Right lobe of liver (tissue), 6 donors: Measurements from ENCODE around the gene TMEM175. TPM values are rescaled to one million over a fixed set of nuclear protein-coding genes. Genes with fewer than 3 reads are reported as not detected.
A peak's percentile ranks its signal among the peaks of the same experiment; 100 is the strongest.

Experiments used
- ATAC-seq, 4 donors: fragments of 200-7000 bp; cut with Tn5 transposase; one replicate each; pipeline ENCODE4 v1.9.1; 2020; ENCODE audit warnings: mild to moderate bottlenecking in 4 of 4, moderate library complexity in 4 of 4
- DNase-seq, 3 donors: peaks; one replicate each; pipeline ENCODE4 v3.0.0-alpha.2; 2020
- H3K27ac ChIP-seq, 3 donors: fragments of 200-600 bp; one replicate each; pipeline ENCODE4 v1.8.0; 2022
- H3K27me3 ChIP-seq, 2 donors: fragments of 200-600 bp; one replicate each; pipeline ENCODE4 v1.8.0; 2022
- H3K36me3 ChIP-seq, 4 donors: fragments of 200-600 bp; sonication (generic) in 1 of 4; one replicate each; pipeline versions ENCODE4 v1.5.1 to v1.8.0; 2017 to 2022; ENCODE audit warnings: control low read depth in 1 of 4
- H3K4me1 ChIP-seq, 4 donors: fragments of 200-600 bp; sonication (generic) in 1 of 4; one replicate each; pipeline versions ENCODE4 v1.5.1 to v1.8.0; 2017 to 2022; ENCODE audit warnings: control low read depth in 1 of 4
- H3K4me3 ChIP-seq, 3 donors: fragments of 200-600 bp; one replicate each; pipeline ENCODE4 v1.8.0; 2022
- H3K9me3 ChIP-seq, 4 donors: fragments of 200-600 bp; sonication (generic) in 1 of 4; one replicate each; pipeline versions ENCODE4 v1.5.1 to v1.8.0; 2017 to 2022; ENCODE audit warnings: control low read depth in 1 of 4
- POLR2A ChIP-seq: fragments of 450-650 bp; IDR thresholded peaks from one replicate; pipeline ENCODE4 v1.6.1; 2017; ENCODE audit warnings: antibody characterized with exemption, mild to moderate bottlenecking
- WGBS: methylation state at CpG from one replicate; pipeline ENCODE4 v1.1.6; 2018; ENCODE audit warnings: low coverage, low lambda C conversion rate; ENCODE audit not compliant: insufficient coverage; ENCODE audit errors: missing lambda C conversion rate; 5-methylcytosine and 5-hydroxymethylcytosine counted together
- intact Hi-C, 2 donors: fragments of 100-400 bp; cut with DNase I; formaldehyde crosslinking; loops; one replicate each; pipeline versions ENCODE4 v1.11.2 to v1.14.1; 2022
- total RNA-seq, 6 experiments: library from RNA; depleted of rRNA in 2 of 6; stranded (reverse); fragments of >200 nt in 2 of 6; fragmentation: NEBNext Ultra II Directional in 3 of 6; extraction: Animal tissue kit (Norgen Biotek cat#: 25700) in 3 of 6; gene quantifications; one replicate each; pipeline versions ENCODE4 v1.1.0 to v1.2.4, GENCODE V29; 2016 to 2023
- TF ChIP-seq, protein P1 (sequence below), 4 donors: fragments of 200-600 bp in 3 of 4; fragments of 450-650 bp in 1 of 4; IDR thresholded peaks; one replicate each; pipeline versions ENCODE4 v1.5.1 to v1.8.0; 2016 to 2022; ENCODE audit warnings: antibody characterized with exemption in 4 of 4, mild to moderate bottlenecking in 2 of 4
- donor health status: DM: no; HTN: yes; CAD: no.
- donor health status: DM: no; HTN: no; CAD: no.
- donor health status: DM: no; HTN: no; CAD: no.
- donor health status: DM: no; HTN: yes; CAD: no.
- donor health status: DM: no; HTN: yes; CAD: no.

TMEM175 gene
- total RNA-seq, 6 experiments from 2014 or later, result 22.0 to 31.8 (median 23.6) TPM

DNA sequence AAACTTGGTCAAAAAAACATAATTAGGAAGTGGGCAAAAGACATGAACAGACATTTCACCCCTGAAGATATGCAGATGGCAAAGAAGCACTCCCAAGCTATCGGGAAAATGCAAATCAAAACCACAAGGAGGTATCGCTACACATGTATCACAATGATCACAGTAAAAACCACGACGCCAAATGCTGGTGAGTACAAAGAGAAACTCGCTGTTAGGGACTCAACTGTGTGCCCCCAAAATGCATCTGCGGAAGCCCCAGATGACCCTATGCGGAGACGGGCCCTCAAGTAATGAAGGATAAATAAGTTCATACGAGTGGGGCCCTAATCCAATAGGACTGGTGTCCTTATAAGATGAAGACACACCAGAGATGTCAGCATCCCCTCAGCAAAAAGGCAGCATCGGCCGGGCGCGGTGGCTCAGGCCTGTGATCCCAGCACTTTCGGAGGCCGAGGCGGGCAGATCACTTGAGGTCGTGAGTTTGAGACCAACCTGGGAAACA is 10.4 kb upstream of the TMEM175 start:
- H3K36me3 ChIP-seq, result no peaks in the 10 kb centered on the region
- no peaks in the 10 kb centered on the region for H3K9me3 ChIP-seq
- intact Hi-C loops, result no loop called here
- no peak overlapping the region for H3K4me3 ChIP-seq
- ATAC-seq (no peak), DNase-seq (no peak)
- 91% methylated on average over 9 of the region's 17 CpGs for WGBS
- H3K27ac ChIP-seq, result no peak overlapping the region
- no peaks in the 10 kb centered on the region for H3K4me1 ChIP-seq
- H3K27me3 ChIP-seq, result no peaks in the 10 kb centered on the region
- TF ChIP-seq, protein P1, sequence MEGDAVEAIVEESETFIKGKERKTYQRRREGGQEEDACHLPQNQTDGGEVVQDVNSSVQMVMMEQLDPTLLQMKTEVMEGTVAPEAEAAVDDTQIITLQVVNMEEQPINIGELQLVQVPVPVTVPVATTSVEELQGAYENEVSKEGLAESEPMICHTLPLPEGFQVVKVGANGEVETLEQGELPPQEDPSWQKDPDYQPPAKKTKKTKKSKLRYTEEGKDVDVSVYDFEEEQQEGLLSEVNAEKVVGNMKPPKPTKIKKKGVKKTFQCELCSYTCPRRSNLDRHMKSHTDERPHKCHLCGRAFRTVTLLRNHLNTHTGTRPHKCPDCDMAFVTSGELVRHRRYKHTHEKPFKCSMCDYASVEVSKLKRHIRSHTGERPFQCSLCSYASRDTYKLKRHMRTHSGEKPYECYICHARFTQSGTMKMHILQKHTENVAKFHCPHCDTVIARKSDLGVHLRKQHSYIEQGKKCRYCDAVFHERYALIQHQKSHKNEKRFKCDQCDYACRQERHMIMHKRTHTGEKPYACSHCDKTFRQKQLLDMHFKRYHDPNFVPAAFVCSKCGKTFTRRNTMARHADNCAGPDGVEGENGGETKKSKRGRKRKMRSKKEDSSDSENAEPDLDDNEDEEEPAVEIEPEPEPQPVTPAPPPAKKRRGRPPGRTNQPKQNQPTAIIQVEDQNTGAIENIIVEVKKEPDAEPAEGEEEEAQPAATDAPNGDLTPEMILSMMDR (IDR thresholded peaks at IDR 0.05), result no peak
- no peak for TF ChIP-seq POLR2A

DNA sequence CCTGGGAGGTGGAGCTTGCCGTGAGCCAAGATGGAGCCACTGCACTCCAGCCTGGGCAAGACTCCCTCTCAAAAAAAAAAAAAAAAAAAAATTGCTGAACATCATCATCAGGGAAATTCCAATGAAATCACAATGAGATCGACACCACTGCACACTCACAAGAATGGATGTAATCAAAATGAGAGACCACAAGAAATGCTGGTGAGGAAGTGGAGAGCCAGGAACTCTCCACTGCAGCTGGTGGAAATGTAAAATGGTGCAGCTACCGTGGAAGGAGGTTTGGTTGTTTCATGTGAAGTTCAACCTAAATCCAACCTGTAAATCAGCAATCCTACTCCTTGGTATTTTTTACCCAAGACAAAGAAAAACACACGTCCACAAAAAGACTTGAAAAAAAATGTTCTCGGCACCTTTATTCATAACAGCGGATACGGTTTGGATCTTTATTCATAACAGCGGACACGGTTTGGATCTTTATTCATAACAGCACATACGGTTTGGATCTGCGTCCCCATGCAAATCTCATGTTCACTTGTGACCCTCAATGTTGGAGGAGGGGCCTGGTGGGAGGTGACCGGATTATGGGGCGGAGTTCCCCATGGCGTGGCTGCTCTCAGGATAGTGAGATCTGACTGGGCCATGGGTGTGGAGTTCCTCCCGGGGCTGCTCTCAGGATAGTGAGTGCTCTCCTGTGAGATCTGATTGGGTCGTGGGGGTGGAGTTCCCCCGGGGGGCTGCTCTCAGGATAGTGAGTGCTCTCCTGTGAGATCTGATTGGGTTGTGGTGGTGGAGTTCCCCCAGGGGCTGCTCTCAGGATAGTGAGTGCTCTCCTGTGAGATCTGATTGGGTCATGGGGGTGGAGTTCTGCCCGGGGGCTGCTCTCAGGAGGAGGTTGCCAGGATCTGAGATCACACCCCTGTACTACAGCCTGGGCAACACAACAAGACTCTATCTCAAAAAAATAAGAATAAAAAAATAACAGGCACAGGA is 7.9 kb upstream of the TMEM175 start:
- ATAC-seq (no peak), DNase-seq (no peak)
- 82% methylated on average over 11 of the region's 18 CpGs for WGBS
- H3K4me3 ChIP-seq, result no peak overlapping the region
- intact Hi-C loops, result no loop called here
- H3K27me3 ChIP-seq, result no peaks in the 10 kb centered on the region
- H3K27ac ChIP-seq, result no peak overlapping the region
- peaks cover 0 to 2% (median 0%) of the 10 kb centered on the region in 4 donors for H3K4me1 ChIP-seq
- H3K9me3 ChIP-seq, result no peaks in the 10 kb centered on the region
- TF ChIP-seq POLR2A, result no peak
- TF ChIP-seq, protein P1 (IDR thresholded peaks at IDR 0.05), result no peak
- no peaks in the 10 kb centered on the region for H3K36me3 ChIP-seq

DNA sequence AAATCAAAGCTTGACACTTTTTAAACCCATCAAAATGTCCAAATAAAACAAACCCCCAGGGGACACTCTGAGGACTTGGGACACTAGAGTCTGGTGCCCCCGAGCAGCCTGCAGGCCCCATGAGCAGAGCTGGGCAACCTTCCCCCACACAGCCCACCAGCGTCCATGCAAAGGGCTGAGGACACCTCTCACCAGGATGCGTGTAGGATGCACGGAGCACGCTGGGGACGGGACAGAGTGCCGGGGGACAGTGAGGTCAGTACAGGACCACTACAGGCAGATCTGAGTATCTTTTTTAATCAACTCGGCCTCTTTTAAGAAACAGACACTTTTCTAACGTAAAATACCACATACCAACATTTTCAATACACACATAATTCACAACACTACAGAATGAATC is 7.1 kb upstream of the TMEM175 start:
- H3K4me1 ChIP-seq, result peaks cover 0 to 10% (median under 1%) of the 10 kb centered on the region in 4 donors
- 91% methylated on average over 6 of the region's 9 CpGs for WGBS
- DNase-seq (no peak), ATAC-seq (no peak)
- no peaks in the 10 kb centered on the region for H3K9me3 ChIP-seq
- H3K27me3 ChIP-seq, result no peaks in the 10 kb centered on the region
- intact Hi-C loops, result no loop called here
- H3K4me3 ChIP-seq, result no peak overlapping the region
- TF ChIP-seq, protein P1 (IDR thresholded peaks at IDR 0.05), result no peak
- TF ChIP-seq POLR2A, result no peak
- no peak overlapping the region for H3K27ac ChIP-seq
- no peaks in the 10 kb centered on the region for H3K36me3 ChIP-seq

DNA sequence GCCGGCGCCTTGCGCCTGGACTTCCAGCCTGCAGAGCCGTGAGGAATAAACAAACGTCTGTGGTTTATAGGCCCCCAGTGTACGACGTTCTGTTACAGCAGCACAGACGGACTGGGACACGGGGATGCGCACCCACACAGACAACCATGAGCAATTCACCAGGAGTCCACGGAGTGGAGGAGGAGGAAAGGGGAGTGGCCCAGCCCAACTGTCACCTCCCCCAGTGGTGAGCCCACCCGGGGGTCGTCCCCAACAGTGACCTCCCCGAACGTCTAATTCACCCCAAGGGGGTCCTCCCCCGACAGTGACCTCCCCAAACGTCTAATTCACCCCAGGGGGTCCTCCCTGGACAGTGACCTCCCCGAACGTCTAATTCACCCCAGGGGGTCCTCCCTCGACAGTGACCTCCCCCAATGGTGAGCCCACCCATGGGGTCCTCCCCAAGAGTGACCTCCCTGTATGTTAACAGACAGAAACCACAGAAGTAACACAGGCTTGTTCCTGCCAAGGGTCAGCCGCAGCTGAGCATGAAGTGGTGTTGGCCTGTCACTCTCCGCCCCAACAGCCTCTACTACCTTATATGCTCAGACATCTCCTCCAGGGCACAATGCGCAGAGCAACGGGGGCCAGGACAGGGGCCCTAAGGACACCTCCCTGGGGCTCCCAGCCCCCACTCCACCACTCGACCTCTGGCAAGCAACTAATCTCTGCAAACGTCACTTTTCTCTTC is 6.3 kb upstream of the TMEM175 start:
- DNase-seq, result no peak
- H3K9me3 ChIP-seq, result no peaks in the 10 kb centered on the region
- no peak overlapping the region for H3K27ac ChIP-seq
- peak in 1 of 4 donors; percentile 19 for ATAC-seq
- peaks cover 0 to 17% (median 4%) of the 10 kb centered on the region in 4 donors for H3K4me1 ChIP-seq
- no peak for TF ChIP-seq POLR2A
- TF ChIP-seq, protein P1 (IDR thresholded peaks at IDR 0.05), result no peak
- 75% methylated on average over 20 of the region's 26 CpGs for WGBS
- no peak overlapping the region for H3K4me3 ChIP-seq
- H3K27me3 ChIP-seq, result no peaks in the 10 kb centered on the region
- intact Hi-C loops, result no loop called here
- no peaks in the 10 kb centered on the region for H3K36me3 ChIP-seq
